Endothelial cell of umbilical vein (primary cell): ENCODE results near the gene FHIP2A. TPM values are rescaled to one million over a fixed set of nuclear protein-coding genes. Genes with fewer than 3 reads are reported as not detected.

Source experiments
- BruUV-seq: library from RNA; stranded (reverse); fragments of 400-500 nt; replicated peaks from 2 replicates; lab custom pipeline; 2021; lab: Mats Ljungman, UMichigan
- CTCF ChIA-PET: fragments of 300-600, 350-600 bp; sonication (Branson Sonifier 250); formaldehyde crosslinking; loops from one replicate; lab custom pipeline; 2021; ENCODE audit warnings: antibody characterized with exemption, inconsistent platforms; lab: Charles Lee
- POLR2A ChIA-PET: fragments of 300-600, 350-600 bp; sonication (Branson Sonifier 250); formaldehyde crosslinking; loops from one replicate; lab custom pipeline; 2021; ENCODE audit warnings: antibody characterized with exemption, inconsistent platforms; lab: Charles Lee
- DNase-seq: peaks from one replicate; pipeline ENCODE4 v3.0.0-alpha.2; 2011; ENCODE audit warnings: low read depth, low spot score
- FAIRE-seq: peaks from 2 replicates; lab custom pipeline; 2011; peaks lifted over from hg19 to GRCh38; lab: Jason Lieb, UNC
- H2AFZ ChIP-seq: 2 replicates; pipeline ENCODE4 v1.6.0; 2012; ENCODE audit warnings: low read depth, low read length, control low read depth, inconsistent platforms
- H3K27ac ChIP-seq: 2 replicates; pipeline ENCODE4 v1.5.1; 2011; ENCODE audit warnings: low read depth, mild to moderate bottlenecking, control low read depth, low read length, moderate library complexity; ENCODE audit not compliant: insufficient read depth
- H3K27me3 ChIP-seq, 2 experiments: 2 replicates each; pipeline versions ENCODE4 v1.6.0 to v1.6.1; 2011; ENCODE audit warnings: low read length in 2 of 2, mixed read lengths in 1 of 2; ENCODE audit not compliant: control insufficient read depth in 2 of 2, insufficient read depth in 2 of 2
- H3K36me3 ChIP-seq, 2 experiments: 2 replicates in 1 of 2; 3 replicates in 1 of 2; pipeline ENCODE4 v1.5.1; 2011; ENCODE audit warnings: low read length in 2 of 2, mild to moderate bottlenecking in 1 of 2, moderate library complexity in 1 of 2; ENCODE audit not compliant: control insufficient read depth in 2 of 2, insufficient read depth in 2 of 2; ENCODE audit errors: extremely low read depth in 1 of 2
- H3K4me1 ChIP-seq: 3 replicates; pipeline ENCODE4 v1.5.1; 2011; ENCODE audit warnings: mild to moderate bottlenecking, low read length; ENCODE audit not compliant: control insufficient read depth, insufficient read depth; ENCODE audit errors: extremely low read depth
- H3K4me2 ChIP-seq: 2 replicates; pipeline ENCODE4 v1.6.1; 2011; ENCODE audit warnings: low read length, control low read depth, mixed read lengths; ENCODE audit not compliant: insufficient read depth
- H3K4me3 ChIP-seq, 3 experiments: fragments of 200-600 bp in 1 of 3; sonication (generic), shearing (Covaris generic) in 1 of 3; replicated peaks in 1 of 3; 2 replicates each; pipeline ENCODE4 v1.5.1; 2011 to 2016; ENCODE audit warnings: control low read depth in 3 of 3, low read length in 3 of 3, mild to moderate bottlenecking in 2 of 3, inconsistent platforms in 1 of 3, low read depth in 1 of 3, moderate library complexity in 1 of 3; ENCODE audit not compliant: insufficient read depth in 1 of 3
- H3K79me2 ChIP-seq: 2 replicates; pipeline ENCODE4 v1.6.0; 2012; ENCODE audit warnings: low read length, inconsistent platforms; ENCODE audit not compliant: control insufficient read depth, insufficient read depth
- H3K9ac ChIP-seq: replicated peaks from 2 replicates; pipeline ENCODE3; 2011; ENCODE audit warnings: low read length, control low read depth; ENCODE audit not compliant: insufficient read depth; ENCODE audit errors: extremely low read depth
- H3K9me1 ChIP-seq: replicated peaks from 3 replicates; pipeline ENCODE4 v1.6.0; 2011; ENCODE audit warnings: mild to moderate bottlenecking, low read length; ENCODE audit not compliant: control insufficient read depth, insufficient read depth; ENCODE audit errors: extremely low read depth
- H3K9me3 ChIP-seq: replicated peaks from 2 replicates; pipeline ENCODE4 v1.5.1; 2012; ENCODE audit warnings: low read length, inconsistent platforms; ENCODE audit not compliant: control insufficient read depth, insufficient read depth
- H4K20me1 ChIP-seq: replicated peaks from 2 replicates; pipeline ENCODE3; 2011; ENCODE audit warnings: mild to moderate bottlenecking, low read length; ENCODE audit not compliant: control insufficient read depth, insufficient read depth; ENCODE audit errors: extremely low read depth
- EZH2 ChIP-seq: IDR thresholded peaks from 2 replicates; pipeline ENCODE4 v1.6.1; 2012; ENCODE audit warnings: borderline replicate concordance, low read depth, mild to moderate bottlenecking, moderate library complexity, low read length, inconsistent platforms; ENCODE audit not compliant: severe bottlenecking
- FOS ChIP-seq: IDR thresholded peaks from 2 replicates; pipeline ENCODE4 v1.6.1; 2011; ENCODE audit warnings: mild to moderate bottlenecking, low read length, moderate library complexity, borderline replicate concordance; ENCODE audit not compliant: insufficient read depth
- GATA2 ChIP-seq: IDR thresholded peaks from 2 replicates; pipeline ENCODE4 v1.7.0; 2011; ENCODE audit warnings: low read depth, mild to moderate bottlenecking, moderate library complexity, mixed read lengths, low read length; ENCODE audit not compliant: insufficient read length, insufficient read depth
- JUN ChIP-seq: IDR thresholded peaks from 2 replicates; pipeline ENCODE4 v1.6.1; 2011; ENCODE audit warnings: borderline replicate concordance, low read depth; ENCODE audit not compliant: insufficient read length, insufficient read depth
- MYC ChIP-seq: IDR thresholded peaks from one replicate; pipeline ENCODE4 v1.6.1; 2011; ENCODE audit warnings: mild to moderate bottlenecking, low read depth, low read length
- POLR2A ChIP-seq: IDR thresholded peaks from 2 replicates; pipeline ENCODE4 v1.6.1; 2012; ENCODE audit warnings: low read depth, mild to moderate bottlenecking, control low read depth, low read length
- POLR2AphosphoS5 ChIP-seq: IDR thresholded peaks from 2 replicates; pipeline ENCODE4 v1.6.1; 2012; ENCODE audit warnings: low read depth, mild to moderate bottlenecking, control low read depth, low read length, moderate library complexity; ENCODE audit not compliant: insufficient read depth
- dilution Hi-C: fragments of 300-500 bp; cut with MboI; formaldehyde crosslinking; loops from one replicate; pipeline ENCODE4 v1.15.0; 2019; ENCODE audit warnings: low sequenced_read_pairs; ENCODE audit not compliant: extremely low pct_ligation_motif_present
- intact Hi-C: fragments of 100-400 bp; cut with micrococcal nuclease; formaldehyde crosslinking; loops from one replicate; pipeline ENCODE4 v1.10.0; 2022
- polyA plus RNA-seq, 4 experiments: library from polyadenylated mRNA; depleted of rRNA in 3 of 4; stranded (reverse) in 3 of 4; unstranded in 1 of 4; fragments of >200 nt; gene quantifications; 2 replicates each; pipeline versions ENCODE4 v1.2.1 to v1.2.3, GENCODE V29; 2011 to 2012; ENCODE audit warnings: missing spikeins in 1 of 4
- total RNA-seq: library from RNA; stranded (reverse); gene quantifications from 2 replicates; pipeline ENCODE4 v1.2.3, GENCODE V29; 2021
- TF ChIP-seq, protein P1 (sequence below), 2 donors: IDR thresholded peaks; 1 replicate in 1 of 2; 2 replicates in 1 of 2; pipeline ENCODE4 v1.5.1; 2011; ENCODE audit warnings: low read length in 2 of 2, mild to moderate bottlenecking in 2 of 2, moderate library complexity in 2 of 2, control low read depth in 1 of 2, inconsistent platforms in 1 of 2, low read depth in 1 of 2; ENCODE audit not compliant: insufficient read depth in 1 of 2; ENCODE audit errors: extremely low read depth in 1 of 2
- TF ChIP-seq, protein P2 (sequence below): IDR thresholded peaks from 2 replicates; pipeline ENCODE4 v1.6.1; 2011; ENCODE audit not compliant: insufficient read depth, insufficient read length

The FHIP2A gene
- total and polyA plus RNA-seq, 2 donors (not counting 3 experiments of a cell fraction or from before 2014, with no cell fraction given), result 13.3 to 39.6 TPM

DNA sequence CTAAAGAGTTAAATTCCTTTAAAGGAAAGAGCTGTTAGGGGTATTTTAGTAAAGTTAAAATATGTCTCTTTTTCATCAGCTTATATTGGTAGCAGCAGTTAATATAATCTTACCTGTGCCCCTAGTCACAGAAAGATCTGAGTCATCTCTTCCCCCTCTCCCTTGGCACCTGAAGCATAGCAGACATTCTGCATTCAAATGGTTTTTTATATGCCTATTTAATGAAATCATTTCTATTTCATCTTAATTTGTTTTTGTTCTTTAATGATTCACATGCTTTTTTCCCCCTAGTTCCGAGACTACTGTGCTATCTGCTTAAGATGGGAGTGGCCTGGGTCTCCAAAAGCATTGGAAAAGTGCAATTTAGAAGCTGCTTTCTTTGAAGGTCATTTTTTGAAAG lies 33.3 kb downstream of the FHIP2A start:
- Histone ChIP-seq H4K20me1 (no peaks in the 10 kb centered on the region), H2AFZ (no peak overlapping the region), H3K27ac (no peak overlapping the region), H3K9me1 (no peaks in the 10 kb centered on the region), H3K4me2 (no peak overlapping the region), H3K4me3 (no peak overlapping the region), H3K79me2 (no peaks in the 10 kb centered on the region), H3K9me3 (no peaks in the 10 kb centered on the region), H3K27me3 (no peaks in the 10 kb centered on the region), H3K4me1 (peaks cover 32% of the 10 kb centered on the region), H3K9ac (no peak overlapping the region), H3K36me3 (peaks cover 11 to 18% of the 10 kb centered on the region in 2 experiments)
- intact Hi-C loops (no loop called here), dilution Hi-C loops (no loop called here)
- ChIA-PET CTCF (interaction anchor here (0.9 to 3.7 kb wide), 8 partner anchors 8 to 275 kb away, joined by 3 to 24 read pairs (median 7); partner anchors contain the start of gene FHIP2A), POLR2A (no interaction called here)
- FAIRE-seq (no peak), DNase-seq (no peak)
- no peak for TF ChIP-seq POLR2AphosphoS5
- TF ChIP-seq MYC, result no peak
- TF ChIP-seq, protein P1, sequence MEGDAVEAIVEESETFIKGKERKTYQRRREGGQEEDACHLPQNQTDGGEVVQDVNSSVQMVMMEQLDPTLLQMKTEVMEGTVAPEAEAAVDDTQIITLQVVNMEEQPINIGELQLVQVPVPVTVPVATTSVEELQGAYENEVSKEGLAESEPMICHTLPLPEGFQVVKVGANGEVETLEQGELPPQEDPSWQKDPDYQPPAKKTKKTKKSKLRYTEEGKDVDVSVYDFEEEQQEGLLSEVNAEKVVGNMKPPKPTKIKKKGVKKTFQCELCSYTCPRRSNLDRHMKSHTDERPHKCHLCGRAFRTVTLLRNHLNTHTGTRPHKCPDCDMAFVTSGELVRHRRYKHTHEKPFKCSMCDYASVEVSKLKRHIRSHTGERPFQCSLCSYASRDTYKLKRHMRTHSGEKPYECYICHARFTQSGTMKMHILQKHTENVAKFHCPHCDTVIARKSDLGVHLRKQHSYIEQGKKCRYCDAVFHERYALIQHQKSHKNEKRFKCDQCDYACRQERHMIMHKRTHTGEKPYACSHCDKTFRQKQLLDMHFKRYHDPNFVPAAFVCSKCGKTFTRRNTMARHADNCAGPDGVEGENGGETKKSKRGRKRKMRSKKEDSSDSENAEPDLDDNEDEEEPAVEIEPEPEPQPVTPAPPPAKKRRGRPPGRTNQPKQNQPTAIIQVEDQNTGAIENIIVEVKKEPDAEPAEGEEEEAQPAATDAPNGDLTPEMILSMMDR (IDR thresholded peaks at IDR 0.05; ENCODE audit: extremely low read depth in 1 of 2, insufficient read depth in 1 of 2, low read depth in 1 of 2, low read length in 2 of 2), result no peak
- TF ChIP-seq FOS, result no peak
- TF ChIP-seq EZH2, result no peak
- TF ChIP-seq GATA2, result no peak
- no peak for TF ChIP-seq JUN
- TF ChIP-seq POLR2A, result no peak
- TF ChIP-seq, protein P2, sequence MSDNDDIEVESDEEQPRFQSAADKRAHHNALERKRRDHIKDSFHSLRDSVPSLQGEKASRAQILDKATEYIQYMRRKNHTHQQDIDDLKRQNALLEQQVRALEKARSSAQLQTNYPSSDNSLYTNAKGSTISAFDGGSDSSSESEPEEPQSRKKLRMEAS, result no peak
- no TSS peak for BruUV-seq
